BLaER1 treated with 17β-estradiol and CSF1 and Interleukin-3, amounts not matched to agents 10 nM and 100 nM (cell line): ENCODE measurements around the gene COL5A3.

Source experiments
- H3K27ac ChIP-seq, 11 experiments: shearing (Covaris generic); formaldehyde crosslinking; 2 replicates each; pipeline ENCODE4 v1.8.1; 2022
- H3K27me3 ChIP-seq, 11 experiments: shearing (Covaris generic); formaldehyde crosslinking; 2 replicates each; pipeline ENCODE4 v1.8.1; 2022
- H3K36me3 ChIP-seq, 11 experiments: shearing (Covaris generic); formaldehyde crosslinking; 2 replicates each; pipeline ENCODE4 v1.8.1; 2022
- H3K4me1 ChIP-seq, 10 experiments: shearing (Covaris generic); formaldehyde crosslinking; 2 replicates each; pipeline ENCODE4 v1.8.1; 2022
- H3K4me2 ChIP-seq, 11 experiments: shearing (Covaris generic); formaldehyde crosslinking; 2 replicates each; pipeline ENCODE4 v1.8.1; 2022
- H3K4me3 ChIP-seq, 10 experiments: shearing (Covaris generic); formaldehyde crosslinking; 2 replicates each; pipeline ENCODE4 v1.8.1; 2022
- H3K9ac ChIP-seq, 11 experiments: shearing (Covaris generic); formaldehyde crosslinking; 2 replicates each; pipeline ENCODE4 v1.8.1; 2022
- H3K9me3 ChIP-seq, 11 experiments: shearing (Covaris generic); formaldehyde crosslinking; replicated peaks in 1 of 11; 2 replicates each; pipeline ENCODE4 v1.8.1; 2022
- H4K20me1 ChIP-seq, 11 experiments: shearing (Covaris generic); formaldehyde crosslinking; 2 replicates each; pipeline ENCODE4 v1.8.1; 2022
- Cebpa-rat ChIP-seq, 11 experiments: shearing (Covaris generic); IDR thresholded peaks; 2 replicates each; pipeline ENCODE4 v1.8.1; 2022

COL5A3 gene

GRCh38 chr19:9939301-9939913, 70.9 kb downstream of the COL5A3 start:
- peaks cover 5 to 22% (median 12%) of the 10 kb centered on the region in 10 experiments; a peak in 17 of 20 replicates for H3K4me1 ChIP-seq
- H3K4me3 ChIP-seq: no peak overlapping the region
- no peaks in the 10 kb centered on the region for H3K36me3 ChIP-seq
- H4K20me1 ChIP-seq: peaks cover 0 to 12% (median 0%) of the 10 kb centered on the region in 11 experiments; a peak in 5 of 22 replicates
- H3K4me2 ChIP-seq: no peak overlapping the region
- H3K9ac ChIP-seq: no peak overlapping the region
- peaks cover 14 to 21% (median 16%) of the 10 kb centered on the region in 11 experiments for H3K9me3 ChIP-seq
- no peak overlapping the region for H3K27ac ChIP-seq
- H3K27me3 ChIP-seq: peaks cover 24 to 31% (median 26%) of the 10 kb centered on the region in 11 experiments
- TF ChIP-seq Cebpa-rat (IDR thresholded peaks at IDR 0.05): no peak

- peak overlapping the region in 8 of 10 experiments; percentile 22 to 62 (median 47); a peak in 12 of 20 replicates for H3K4me3 ChIP-seq
- H3K4me1 ChIP-seq: peaks cover 5 to 24% (median 13%) of the 10 kb centered on the region in 10 experiments; a peak in 17 of 20 replicates
- H3K4me2 ChIP-seq: peak overlapping the region; percentile 61 to 77 (median 69)
- H4K20me1 ChIP-seq: peaks cover 0 to 12% (median 0%) of the 10 kb centered on the region in 11 experiments; a peak in 5 of 22 replicates
- peaks cover 26 to 34% (median 29%) of the 10 kb centered on the region in 11 experiments for H3K27me3 ChIP-seq
- no peaks in the 10 kb centered on the region for H3K36me3 ChIP-seq
- TF ChIP-seq Cebpa-rat (IDR thresholded peaks at IDR 0.05): no peak
- H3K27ac ChIP-seq: no peak overlapping the region
- no peak overlapping the region for H3K9ac ChIP-seq
- H3K9me3 ChIP-seq: peaks cover 5 to 11% (median 7%) of the 10 kb centered on the region in 11 experiments
Measured at GRCh38 chr19:9937001-9937411, 73.3 kb downstream of the COL5A3 start.

- Histone ChIP-seq H3K4me1 (peaks cover 5 to 24% (median 13%) of the 10 kb centered on the region in 10 experiments; a peak in 17 of 20 replicates), H3K27ac (no peak within 1 kb of the TSS), H3K9ac (peak within 1 kb of the TSS in 2 of 11 experiments; percentile 38 to 50; a peak in 2 of 22 replicates), H3K4me3 (peak within 1 kb of the TSS in 9 of 10 experiments; percentile 22 to 62 (median 47); a peak in 14 of 20 replicates), H4K20me1 (peaks cover 0 to 12% (median 0%) of the 10 kb centered on the region in 11 experiments; a peak in 5 of 22 replicates), H3K27me3 (peaks cover 26 to 34% (median 29%) of the 10 kb centered on the region in 11 experiments), H3K4me2 (peak within 1 kb of the TSS; percentile 61 to 77 (median 69)), H3K36me3 (no peaks in the 10 kb centered on the region), H3K9me3 (peaks cover 0 to 6% (median 2%) of the 10 kb centered on the region in 11 experiments; a peak in 16 of 22 replicates)
- TF ChIP-seq Cebpa-rat (IDR thresholded peaks at IDR 0.05): no peak
Measured at GRCh38 chr19:9936326-9937000, 73.8 kb downstream of the COL5A3 start, which contains the start of gene OLFM2. TSS of gene OLFM2 (minus strand) at chr19:9936515. CDS start at chr19:9936366, 149 bp downstream.

GRCh38 chr19:9935506-9936325, 74.6 kb downstream of the COL5A3 start:
- Histone ChIP-seq H4K20me1 (peaks cover 0 to 12% (median 0%) of the 10 kb centered on the region in 11 experiments; a peak in 5 of 22 replicates), H3K9me3 (no peaks in the 10 kb centered on the region), H3K4me2 (peak overlapping the region in 10 of 11 experiments; percentile 19 to 59 (median 42); a peak in 16 of 22 replicates), H3K4me3 (peak overlapping the region in 8 of 10 experiments; percentile 18 to 58 (median 43); a peak in 11 of 20 replicates), H3K4me1 (peaks cover 5 to 30% (median 13%) of the 10 kb centered on the region in 10 experiments; a peak in 17 of 20 replicates), H3K27ac (no peak overlapping the region), H3K27me3 (peaks cover 26 to 34% (median 29%) of the 10 kb centered on the region in 11 experiments), H3K9ac (peak overlapping the region in 2 of 11 experiments; percentile 38 to 50; a peak in 2 of 22 replicates), H3K36me3 (no peaks in the 10 kb centered on the region)
- no peak for TF ChIP-seq Cebpa-rat (IDR thresholded peaks at IDR 0.05)

- no peaks in the 10 kb centered on the region for H3K9me3 ChIP-seq
- peaks cover 26 to 34% (median 29%) of the 10 kb centered on the region in 11 experiments for H3K27me3 ChIP-seq
- H3K36me3 ChIP-seq: no peaks in the 10 kb centered on the region
- H3K4me2 ChIP-seq: peak overlapping the region in 7 of 11 experiments; percentile 24 to 54 (median 40); a peak in 12 of 22 replicates
- H3K4me1 ChIP-seq: peaks cover 5 to 31% (median 13%) of the 10 kb centered on the region in 10 experiments; a peak in 17 of 20 replicates
- peak overlapping the region in 1 of 11 experiments; percentile 23; a peak in 1 of 22 replicates for H3K9ac ChIP-seq
- peak in 2 of 11 experiments; percentile 36 to 48; a peak in 2 of 22 replicates for TF ChIP-seq Cebpa-rat (IDR thresholded peaks at IDR 0.05)
- no peak overlapping the region for H3K27ac ChIP-seq
- no peak overlapping the region for H3K4me3 ChIP-seq
- H4K20me1 ChIP-seq: peaks cover 0 to 12% (median 0%) of the 10 kb centered on the region in 11 experiments; a peak in 5 of 22 replicates
Measured at GRCh38 chr19:9934132-9934950, 76.0 kb downstream of the COL5A3 start.

GRCh38 chr19:9932835-9933234, 77.5 kb downstream of the COL5A3 start:
- H3K36me3 ChIP-seq: no peaks in the 10 kb centered on the region
- H3K4me1 ChIP-seq: peaks cover 11 to 33% (median 14%) of the 10 kb centered on the region in 10 experiments
- peaks cover 26 to 34% (median 29%) of the 10 kb centered on the region in 11 experiments for H3K27me3 ChIP-seq
- 0 out of 22 replicates have a peak overlapping the region, but pooled peaks of 1 of the 11 experiments have one; percentile 25 for H3K9ac ChIP-seq
- H4K20me1 ChIP-seq: peaks cover 0 to 12% (median 0%) of the 10 kb centered on the region in 11 experiments; a peak in 5 of 22 replicates
- no peak for TF ChIP-seq Cebpa-rat (IDR thresholded peaks at IDR 0.05)
- H3K4me2 ChIP-seq: no peak overlapping the region
- no peak overlapping the region for H3K27ac ChIP-seq
- H3K4me3 ChIP-seq: no peak overlapping the region
- no peaks in the 10 kb centered on the region for H3K9me3 ChIP-seq

- peaks cover 9 to 39% (median 21%) of the 10 kb centered on the region in 10 experiments for H3K4me1 ChIP-seq
Measured at GRCh38 chr19:9931629-9932028, 78.7 kb downstream of the COL5A3 start.

More at GRCh38 chr19:9931629-9932028, 78.7 kb downstream of the COL5A3 start:
- Histone ChIP-seq H3K36me3 (no peaks in the 10 kb centered on the region), H3K4me2 (no peak overlapping the region), H4K20me1 (peaks cover 0 to 12% (median 0%) of the 10 kb centered on the region in 11 experiments; a peak in 5 of 22 replicates), H3K4me3 (no peak overlapping the region), H3K9me3 (no peaks in the 10 kb centered on the region), H3K9ac (peak overlapping the region in 2 of 11 experiments; percentile 8 to 14; a peak in 2 of 22 replicates), H3K27ac (no peak overlapping the region), H3K27me3 (peaks cover 21 to 24% (median 22%) of the 10 kb centered on the region in 11 experiments)
- no peak for TF ChIP-seq Cebpa-rat (IDR thresholded peaks at IDR 0.05)
